HG02852 (cell line): ENCODE results near the gene TBX5.

Experiments
- ATAC-seq: cut with Tn5 transposase; IDR thresholded peaks from one replicate; pipeline ENCODE4 v1.9.1; 2021; ENCODE audit warnings: mild to moderate bottlenecking, moderate library complexity; ENCODE audit not compliant: unreplicated experiment

The TBX5 gene

GRCh38 chr12:114434341-114434740 lies 28.4 kb upstream of the TBX5 start:
- ATAC-seq: no peak

GRCh38 chr12:114431902-114432301 lies 26.0 kb upstream of the TBX5 start:
- no peak for ATAC-seq

- no peak for ATAC-seq
Measured at GRCh38 chr12:114430306-114430705, 24.4 kb upstream of the TBX5 start.

GRCh38 chr12:114425031-114425626 lies 19.2 kb upstream of the TBX5 start:
- no peak for ATAC-seq

- ATAC-seq: no peak
Measured at GRCh38 chr12:114420944-114421335, 15.0 kb upstream of the TBX5 start.

GRCh38 chr12:114420182-114420943 lies 14.4 kb upstream of the TBX5 start:
- no peak for ATAC-seq

GRCh38 chr12:114416028-114416427 lies 10.1 kb upstream of the TBX5 start:
- no peak for ATAC-seq

- ATAC-seq: no peak
Measured at GRCh38 chr12:114415525-114415868, 9.6 kb upstream of the TBX5 start.

GRCh38 chr12:114414866-114415524 lies 9.1 kb upstream of the TBX5 start:
- no peak for ATAC-seq

- ATAC-seq: no peak
Measured at GRCh38 chr12:114414031-114414865, 8.3 kb upstream of the TBX5 start.

- ATAC-seq: no peak
Measured at GRCh38 chr12:114412825-114413749, 7.1 kb upstream of the TBX5 start.

GRCh38 chr12:114412307-114412706 lies 6.4 kb upstream of the TBX5 start:
- ATAC-seq: no peak

- ATAC-seq: no peak
Measured at GRCh38 chr12:114411071-114411837, 5.3 kb upstream of the TBX5 start.

- no peak for ATAC-seq
Measured at GRCh38 chr12:114409852-114410600, 4.1 kb upstream of the TBX5 start.

GRCh38 chr12:114408886-114409851 lies 3.2 kb upstream of the TBX5 start:
- ATAC-seq: no peak

- no peak for ATAC-seq
Measured at GRCh38 chr12:114408471-114408885, 2.5 kb upstream of the TBX5 start.

GRCh38 chr12:114407842-114408411 lies 2.0 kb upstream of the TBX5 start:
- no peak for ATAC-seq
